PFSK-1 (cell line): ENCODE results near the gene KRTAP2-1.

Experiments
- POLR2AphosphoS5 ChIP-seq: IDR thresholded peaks from 2 replicates; pipeline ENCODE4 v1.6.1; 2012; ENCODE audit warnings: low read depth, mild to moderate bottlenecking, control low read depth, low read length, moderate library complexity
- TAF1 ChIP-seq: IDR thresholded peaks from 2 replicates; pipeline ENCODE4 v1.6.1; 2012; ENCODE audit warnings: low read length, control low read depth, borderline replicate concordance; ENCODE audit not compliant: insufficient read depth

GRCh38 chr17:41009301-41009760 lies 37.8 kb downstream of the KRTAP2-1 start:
- TF ChIP-seq TAF1 (no peak), POLR2AphosphoS5 (no peak)
